Epithelial cell of esophagus (primary cell): Measurements from ENCODE around the gene FOSL1.

Experiments used
- DNase-seq: peaks from one replicate; pipeline ENCODE4 v3.0.0; 2010; ENCODE audit warnings: low read depth
- H3K4me3 ChIP-seq: 2 replicates; pipeline ENCODE4 v1.5.1; 2011; ENCODE audit warnings: mild to moderate bottlenecking, low read length, control low read depth
- CTCF ChIP-seq: IDR thresholded peaks from 2 replicates; pipeline ENCODE4 v1.5.1; 2011; ENCODE audit warnings: low read depth, mild to moderate bottlenecking, low read length, control low read depth, inconsistent platforms; ENCODE audit not compliant: insufficient read depth; ENCODE audit errors: missing control alignments

FOSL1 gene

GRCh38 chr11:65858681-65859087 is 41.5 kb downstream of the FOSL1 start:
- peak overlapping the region; percentile 92 for H3K4me3 ChIP-seq
- TF ChIP-seq CTCF, result no peak
- peak; percentile 24 for DNase-seq

- peak; percentile 99 for DNase-seq
- no peak for TF ChIP-seq CTCF
- peak within 1 kb of the TSS; percentile 92 for H3K4me3 ChIP-seq
Measured at GRCh38 chr11:65857853-65858680, 42.1 kb downstream of the FOSL1 start, which contains the start of gene CFL1. TSS of gene CFL1 (minus strand) at chr11:65858180. CDS start at chr11:65858099, 81 bp downstream.

- peak overlapping the region; percentile 92 for H3K4me3 ChIP-seq
- no peak for TF ChIP-seq CTCF
- no peak for DNase-seq
Measured at GRCh38 chr11:65857500-65857852, 42.7 kb downstream of the FOSL1 start.

DNA sequence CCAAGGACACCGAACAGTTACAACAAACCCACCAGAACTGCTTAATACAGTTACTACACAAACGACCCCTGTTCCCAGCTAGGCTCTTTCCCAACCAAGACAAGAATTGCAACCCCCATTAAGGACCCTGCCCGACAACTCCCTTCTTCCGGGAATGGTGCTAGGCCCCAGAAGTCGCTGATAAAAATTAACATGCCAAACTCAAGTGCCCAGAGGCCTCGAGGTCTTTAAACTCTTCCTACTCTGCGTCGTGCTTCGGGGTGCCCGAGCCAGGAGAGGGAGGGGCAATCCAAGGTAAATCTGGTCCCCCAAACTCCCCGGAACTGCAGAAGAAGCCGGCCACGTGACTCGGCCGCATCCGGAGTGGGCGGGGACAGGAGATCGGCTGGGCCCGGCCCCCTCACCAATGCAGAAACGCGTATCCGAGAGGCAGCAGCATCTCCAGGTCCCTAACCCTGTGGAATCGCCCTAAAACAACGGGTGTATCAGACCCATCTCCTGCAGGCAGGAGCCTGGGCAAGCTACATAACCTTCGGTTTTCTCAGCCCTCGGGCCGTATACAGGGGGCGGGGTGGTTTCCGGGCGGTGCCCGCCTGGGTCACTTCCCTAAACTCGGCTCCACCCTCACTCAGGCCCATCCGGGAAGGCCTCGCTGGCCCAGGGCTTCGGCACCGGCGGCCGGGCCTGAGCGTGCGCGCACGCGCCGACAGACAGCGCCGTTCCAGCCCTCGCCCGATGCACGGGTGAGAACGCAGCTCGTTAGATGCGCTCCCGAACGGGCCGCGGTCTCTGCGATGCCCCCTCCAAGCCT is 43.3 kb downstream of the FOSL1 start:
- H3K4me3 ChIP-seq, result peak overlapping the region; percentile 92
- no peak for TF ChIP-seq CTCF
- peak; percentile 73 for DNase-seq

GRCh38 chr11:65855927-65856363 is 44.2 kb downstream of the FOSL1 start:
- no peak for TF ChIP-seq CTCF
- DNase-seq, result no peak
- no peak overlapping the region for H3K4me3 ChIP-seq

GRCh38 chr11:65854852-65855837 is 45.0 kb downstream of the FOSL1 start:
- TF ChIP-seq CTCF, result no peak
- H3K4me3 ChIP-seq, result no peak overlapping the region

More at GRCh38 chr11:65854852-65855837, 45.0 kb downstream of the FOSL1 start:
- no peak for DNase-seq
